GM23338 (cell line): ENCODE measurements around the gene SLCO3A1. TPM values are rescaled to one million over a fixed set of nuclear protein-coding genes. Genes with fewer than 3 reads are reported as not detected.

Experiments
- ATAC-seq: fragments of 200-7000 bp; cut with Tn5 transposase; 3 replicates; pipeline ENCODE4 v1.9.1; 2020
- DNase-seq: peaks from one replicate; pipeline ENCODE4 v3.0.0-alpha.2; 2015; ENCODE audit warnings: low spot score
- H2AFZ ChIP-seq: fragments of 200-600 bp; sonication (generic); 2 replicates; pipeline ENCODE4 v1.8.0; 2016; ENCODE audit warnings: antibody characterized with exemption, mild to moderate bottlenecking, moderate library complexity
- H3F3A ChIP-seq: fragments of 200-600 bp; sonication (generic); replicated peaks from 2 replicates; pipeline ENCODE4 v1.8.0; 2017; ENCODE audit warnings: antibody characterized with exemption, mixed run types, low read depth
- H3K27ac ChIP-seq: fragments of 200-600 bp; sonication (generic); 2 replicates; pipeline ENCODE4 v1.6.1; 2016; ENCODE audit warnings: low read depth
- H3K27me3 ChIP-seq: fragments of 200-600 bp; sonication (generic); 2 replicates; pipeline ENCODE4 v1.8.0; 2016; ENCODE audit warnings: mild to moderate bottlenecking, mixed run types, moderate library complexity; ENCODE audit not compliant: insufficient read depth
- H3K36me3 ChIP-seq: fragments of 200-600 bp; sonication (generic); 2 replicates; pipeline ENCODE4 v1.8.0; 2016; ENCODE audit warnings: mild to moderate bottlenecking; ENCODE audit not compliant: insufficient read depth
- H3K4me1 ChIP-seq: fragments of 200-600 bp; sonication (generic); 2 replicates; pipeline ENCODE4 v1.8.0; 2016; ENCODE audit warnings: mild to moderate bottlenecking, moderate library complexity; ENCODE audit not compliant: insufficient read depth
- H3K4me2 ChIP-seq: fragments of 200-600 bp; sonication (generic); 2 replicates; pipeline ENCODE4 v1.7.1; 2017; ENCODE audit warnings: mixed run types
- H3K4me3 ChIP-seq: fragments of 200-600 bp; sonication (generic); 2 replicates; pipeline ENCODE4 v1.6.1; 2016; ENCODE audit warnings: mixed run types
- H3K79me2 ChIP-seq: fragments of 200-600 bp; sonication (generic); replicated peaks from 2 replicates; pipeline ENCODE4 v1.8.0; 2017; ENCODE audit warnings: mild to moderate bottlenecking; ENCODE audit not compliant: insufficient read depth
- H3K9me2 ChIP-seq: fragments of 200-600 bp; sonication (generic); 2 replicates; pipeline ENCODE4 v1.8.0; 2017; ENCODE audit not compliant: insufficient read depth
- H4K20me1 ChIP-seq: fragments of 200-600 bp; sonication (generic); replicated peaks from 2 replicates; pipeline ENCODE4 v1.8.0; 2017; ENCODE audit warnings: mild to moderate bottlenecking; ENCODE audit not compliant: insufficient read depth
- H3K27ac Mint-ChIP-seq: 2 replicates; pipeline ENCODE4 v1.8.0; 2020; ENCODE audit warnings: inconsistent platforms, mild to moderate bottlenecking, moderate library complexity, mixed read lengths
- H3K27me3 Mint-ChIP-seq: 3 replicates; pipeline ENCODE4 v1.8.0; 2022; ENCODE audit warnings: low read depth, mild to moderate bottlenecking, moderate library complexity, mixed read lengths, inconsistent platforms; ENCODE audit not compliant: insufficient read depth, poor library complexity
- H3K36me3 Mint-ChIP-seq: 3 replicates; pipeline ENCODE4 v1.8.0; 2021; ENCODE audit warnings: low read depth, mild to moderate bottlenecking, inconsistent platforms, moderate library complexity, mixed read lengths
- H3K4me1 Mint-ChIP-seq: 3 replicates; pipeline ENCODE4 v1.8.0; 2020; ENCODE audit warnings: mild to moderate bottlenecking, inconsistent platforms, mixed read lengths
- H3K4me3 Mint-ChIP-seq: 3 replicates; pipeline ENCODE4 v1.8.0; 2021; ENCODE audit warnings: moderate library complexity, mild to moderate bottlenecking, inconsistent platforms, mixed read lengths
- H3K9me3 Mint-ChIP-seq: 3 replicates; pipeline ENCODE4 v1.8.0; 2020; ENCODE audit warnings: moderate library complexity, mild to moderate bottlenecking, inconsistent platforms, mixed read lengths
- CREB1 ChIP-seq: fragments of 250-450 bp; sonication (Bioruptor Pico); IDR thresholded peaks from 2 replicates; pipeline ENCODE4 v1.5.0; 2020; ENCODE audit warnings: low read depth, mild to moderate bottlenecking, moderate library complexity
- CTCF ChIP-seq, 2 experiments: fragments of 200-600 bp in 1 of 2; sonication (generic) in 1 of 2; conservative IDR thresholded peaks; 2 replicates each; pipeline versions ENCODE4 v1.5.1 to v1.6.1; 2016 to 2017; ENCODE audit warnings: antibody characterized with exemption in 2 of 2, low read depth in 2 of 2, mild to moderate bottlenecking in 2 of 2, moderate library complexity in 1 of 2
- EZH2 ChIP-seq: fragments of 200-600 bp; sonication (generic); IDR thresholded peaks from one replicate; pipeline ENCODE4 v1.8.0; 2017; ENCODE audit warnings: antibody characterized with exemption, mild to moderate bottlenecking, low read depth; ENCODE audit not compliant: unreplicated experiment
- EZH2phosphoT487 ChIP-seq: fragments of 200-600 bp; sonication (generic); IDR thresholded peaks from one replicate; pipeline ENCODE4 v1.8.1; 2018; ENCODE audit warnings: antibody characterized with exemption; ENCODE audit not compliant: unreplicated experiment
- JUNB ChIP-seq: IDR thresholded peaks from one replicate; pipeline ENCODE4 v1.6.1; 2016; ENCODE audit warnings: antibody characterized with exemption; ENCODE audit not compliant: unreplicated experiment
- NANOG ChIP-seq: IDR thresholded peaks from 2 replicates; pipeline ENCODE4 v1.6.1; 2016; ENCODE audit warnings: antibody characterized with exemption, borderline replicate concordance
- POLR2AphosphoS5 ChIP-seq: IDR thresholded peaks from 2 replicates; pipeline ENCODE4 v1.6.1; 2016; ENCODE audit warnings: antibody characterized with exemption, low read depth
- STAT1 ChIP-seq: IDR thresholded peaks from one replicate; pipeline ENCODE4 v1.6.1; 2016; ENCODE audit warnings: antibody characterized with exemption; ENCODE audit not compliant: unreplicated experiment
- ZNF114 ChIP-seq: fragments of 250-450 bp; sonication (Bioruptor Pico); IDR thresholded peaks from 2 replicates; pipeline ENCODE4 v1.5.0; 2020; ENCODE audit warnings: mild to moderate bottlenecking, moderate library complexity
- ZNF331 ChIP-seq: fragments of 250-450 bp; sonication (Bioruptor Pico); IDR thresholded peaks from 2 replicates; pipeline ENCODE4 v1.5.0; 2020; ENCODE audit warnings: low read depth, mild to moderate bottlenecking, moderate library complexity
- ZNF462 ChIP-seq: fragments of 250-450 bp; sonication (Bioruptor Pico); IDR thresholded peaks from 2 replicates; pipeline ENCODE4 v1.5.0; 2020; ENCODE audit warnings: mild to moderate bottlenecking, moderate library complexity
- polyA plus RNA-seq: library from polyadenylated mRNA; unstranded; fragments of >200 nt; fragmentation: Nextera tagmentation; extraction: Ambion mirVana; gene quantifications from 2 replicates; pipeline ENCODE4 v1.2.1, GENCODE V29; 2016
- total RNA-seq: library from RNA; depleted of rRNA; stranded (reverse); fragments of >200 nt; shearing (Covaris generic); gene quantifications from 2 replicates; pipeline ENCODE4 v1.2.3, GENCODE V29; 2014
- TF ChIP-seq, protein P1 (sequence below): IDR thresholded peaks from one replicate; pipeline ENCODE4 v1.6.1; 2018; ENCODE audit warnings: antibody characterized with exemption; ENCODE audit not compliant: unreplicated experiment
- TF ChIP-seq, protein P2 (sequence below): IDR thresholded peaks from 2 replicates; pipeline ENCODE4 v1.6.1; 2016; ENCODE audit warnings: antibody characterized with exemption

SLCO3A1 gene
- total and polyA plus RNA-seq, 2 experiments from 2014 or later: 7.3 to 9.4 TPM

DNA sequence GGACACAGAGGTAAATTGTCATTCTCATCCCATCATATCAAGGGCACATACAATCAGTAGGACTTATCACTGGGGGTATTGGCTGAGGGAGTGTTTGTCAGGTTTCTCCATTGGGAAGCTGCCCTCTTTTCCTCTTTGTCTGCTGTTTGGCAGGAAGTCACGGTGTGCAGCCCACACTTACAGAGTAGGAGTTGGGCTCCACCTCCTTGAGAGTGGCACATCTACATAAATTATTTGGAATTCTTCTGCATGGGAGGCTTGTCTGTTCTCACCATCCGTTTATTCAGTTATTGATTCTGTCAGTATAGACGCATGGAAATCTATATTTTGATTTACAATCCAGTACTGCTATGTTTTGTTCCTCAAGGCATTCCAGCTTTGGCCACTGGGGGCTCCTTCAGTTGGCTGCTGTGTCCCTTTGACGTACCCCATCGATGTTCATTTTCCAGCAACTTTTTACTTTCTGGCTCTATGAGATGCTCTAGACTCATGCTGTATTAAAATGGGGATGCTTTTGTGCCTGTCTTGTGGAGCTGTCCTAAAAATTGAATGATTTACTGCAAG lies 200.3 kb downstream of the SLCO3A1 start (continued):
- peak; percentile 48 to 70 for TF ChIP-seq CTCF (conservative IDR thresholded peaks at IDR 0.05; ENCODE audit: low read depth in 2 of 2)

DNA sequence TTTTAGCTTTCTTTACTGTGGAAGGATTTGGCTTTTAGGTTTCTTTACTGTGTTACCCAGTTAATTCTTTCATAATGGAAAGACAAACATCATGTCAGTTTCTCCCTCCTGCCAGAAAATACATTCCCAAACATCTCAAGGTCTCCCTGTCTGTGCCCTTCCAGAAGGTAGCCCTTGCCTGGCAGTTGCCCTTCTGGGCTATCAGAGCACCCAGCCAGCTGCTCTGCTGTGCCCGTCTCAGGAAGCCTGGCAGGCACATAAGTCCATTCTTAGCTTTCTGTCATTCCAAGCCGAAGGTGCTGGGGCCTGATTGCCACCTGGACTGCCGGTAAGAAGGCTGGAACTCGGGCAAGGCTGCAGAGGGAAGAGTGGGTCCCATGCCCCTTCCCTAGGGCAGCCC lies 203.4 kb downstream of the SLCO3A1 start:
- Mint-ChIP-seq H3K9me3 (no peaks in the 10 kb centered on the region), H3K4me3 (no peak overlapping the region), H3K4me1 (peaks cover 3% of the 10 kb centered on the region; the same call in 2 of the 3 replicates), H3K27me3 (peaks cover 4% of the 10 kb centered on the region), H3K36me3 (no peaks in the 10 kb centered on the region), H3K27ac (no peak overlapping the region)
- no peaks in the 10 kb centered on the region for H3K27me3 ChIP-seq
- H3F3A ChIP-seq: no peaks in the 10 kb centered on the region
- H3K9me2 ChIP-seq: no peaks in the 10 kb centered on the region; the same call in 1 of the 2 replicates
- H4K20me1 ChIP-seq: no peaks in the 10 kb centered on the region; the same call in 1 of the 2 replicates
- DNase-seq (no peak), ATAC-seq (no peak)
- no peak overlapping the region for H3K4me2 ChIP-seq
- peaks cover 9% of the 10 kb centered on the region for H3K79me2 ChIP-seq
- no peak overlapping the region for H3K27ac ChIP-seq
- no peaks in the 10 kb centered on the region for H3K36me3 ChIP-seq
- no peak overlapping the region for H3K4me3 ChIP-seq
- H3K4me1 ChIP-seq: no peaks in the 10 kb centered on the region
- H2AFZ ChIP-seq: no peak overlapping the region
- TF ChIP-seq ZNF462 (CRISPR knock-in tag): no peak
- no peak for TF ChIP-seq ZNF331 (CRISPR knock-in tag)
- no peak for TF ChIP-seq ZNF114 (CRISPR knock-in tag)
- TF ChIP-seq STAT1: no peak
- TF ChIP-seq, protein P1, sequence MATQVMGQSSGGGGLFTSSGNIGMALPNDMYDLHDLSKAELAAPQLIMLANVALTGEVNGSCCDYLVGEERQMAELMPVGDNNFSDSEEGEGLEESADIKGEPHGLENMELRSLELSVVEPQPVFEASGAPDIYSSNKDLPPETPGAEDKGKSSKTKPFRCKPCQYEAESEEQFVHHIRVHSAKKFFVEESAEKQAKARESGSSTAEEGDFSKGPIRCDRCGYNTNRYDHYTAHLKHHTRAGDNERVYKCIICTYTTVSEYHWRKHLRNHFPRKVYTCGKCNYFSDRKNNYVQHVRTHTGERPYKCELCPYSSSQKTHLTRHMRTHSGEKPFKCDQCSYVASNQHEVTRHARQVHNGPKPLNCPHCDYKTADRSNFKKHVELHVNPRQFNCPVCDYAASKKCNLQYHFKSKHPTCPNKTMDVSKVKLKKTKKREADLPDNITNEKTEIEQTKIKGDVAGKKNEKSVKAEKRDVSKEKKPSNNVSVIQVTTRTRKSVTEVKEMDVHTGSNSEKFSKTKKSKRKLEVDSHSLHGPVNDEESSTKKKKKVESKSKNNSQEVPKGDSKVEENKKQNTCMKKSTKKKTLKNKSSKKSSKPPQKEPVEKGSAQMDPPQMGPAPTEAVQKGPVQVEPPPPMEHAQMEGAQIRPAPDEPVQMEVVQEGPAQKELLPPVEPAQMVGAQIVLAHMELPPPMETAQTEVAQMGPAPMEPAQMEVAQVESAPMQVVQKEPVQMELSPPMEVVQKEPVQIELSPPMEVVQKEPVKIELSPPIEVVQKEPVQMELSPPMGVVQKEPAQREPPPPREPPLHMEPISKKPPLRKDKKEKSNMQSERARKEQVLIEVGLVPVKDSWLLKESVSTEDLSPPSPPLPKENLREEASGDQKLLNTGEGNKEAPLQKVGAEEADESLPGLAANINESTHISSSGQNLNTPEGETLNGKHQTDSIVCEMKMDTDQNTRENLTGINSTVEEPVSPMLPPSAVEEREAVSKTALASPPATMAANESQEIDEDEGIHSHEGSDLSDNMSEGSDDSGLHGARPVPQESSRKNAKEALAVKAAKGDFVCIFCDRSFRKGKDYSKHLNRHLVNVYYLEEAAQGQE: no peak
- TF ChIP-seq CREB1 (CRISPR knock-in tag): no peak
- TF ChIP-seq EZH2phosphoT487: no peak
- no peak for TF ChIP-seq JUNB
- TF ChIP-seq POLR2AphosphoS5: no peak
- TF ChIP-seq NANOG: no peak
- TF ChIP-seq, protein P2, sequence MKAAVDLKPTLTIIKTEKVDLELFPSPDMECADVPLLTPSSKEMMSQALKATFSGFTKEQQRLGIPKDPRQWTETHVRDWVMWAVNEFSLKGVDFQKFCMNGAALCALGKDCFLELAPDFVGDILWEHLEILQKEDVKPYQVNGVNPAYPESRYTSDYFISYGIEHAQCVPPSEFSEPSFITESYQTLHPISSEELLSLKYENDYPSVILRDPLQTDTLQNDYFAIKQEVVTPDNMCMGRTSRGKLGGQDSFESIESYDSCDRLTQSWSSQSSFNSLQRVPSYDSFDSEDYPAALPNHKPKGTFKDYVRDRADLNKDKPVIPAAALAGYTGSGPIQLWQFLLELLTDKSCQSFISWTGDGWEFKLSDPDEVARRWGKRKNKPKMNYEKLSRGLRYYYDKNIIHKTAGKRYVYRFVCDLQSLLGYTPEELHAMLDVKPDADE: no peak
- no peak for TF ChIP-seq EZH2
